PC-3 (cell line): ENCODE results near the gene SNAPC1. TPM values are rescaled to one million over a fixed set of nuclear protein-coding genes. Genes with fewer than 3 reads are reported as not detected.

ENCODE experiments used
- ATAC-seq: fragments of 200-7000 bp; cut with Tn5 transposase; 2 replicates; pipeline ENCODE4 v1.9.1; 2020; ENCODE audit warnings: mild to moderate bottlenecking, moderate library complexity
- BruUV-seq: library from RNA; stranded (reverse); fragments of 400-500 nt; replicated peaks from 2 replicates; lab custom pipeline; 2021; lab: Mats Ljungman, UMichigan
- CTCF ChIA-PET: fragments of 300-600 bp; sonication (Branson Sonifier 250); formaldehyde crosslinking; loops from one replicate; lab custom pipeline; 2022; ENCODE audit warnings: antibody characterized with exemption; lab: Charles Lee
- POLR2A ChIA-PET: fragments of 300-600 bp; sonication (Branson Sonifier 250); formaldehyde crosslinking; loops from one replicate; lab custom pipeline; 2022; ENCODE audit warnings: antibody characterized with exemption; ENCODE audit not compliant: unreplicated experiment; lab: Charles Lee
- DNase-seq: peaks from one replicate; pipeline ENCODE4 v3.0.0-alpha.2; 2015
- H2AFZ ChIP-seq: fragments of 300-600 bp; sonication (generic); 2 replicates; pipeline ENCODE4 v1.6.0; 2016; ENCODE audit warnings: antibody characterized with exemption, low read length
- H3F3A ChIP-seq: fragments of 300-600 bp; sonication (generic); one replicate; pipeline ENCODE4 v1.6.0; 2017; ENCODE audit warnings: antibody characterized with exemption, low read length, control low read depth, mild to moderate bottlenecking; ENCODE audit not compliant: unreplicated experiment
- H3K27ac ChIP-seq: fragments of 300-600 bp; sonication (generic); 2 replicates; pipeline ENCODE4 v1.5.1; 2016; ENCODE audit warnings: mild to moderate bottlenecking, low read length
- H3K27me3 ChIP-seq: fragments of 300-600 bp; sonication (generic); 2 replicates; pipeline ENCODE4 v1.6.1; 2016; ENCODE audit warnings: low read length, mixed read lengths
- H3K36me3 ChIP-seq: fragments of 300-600 bp; sonication (generic); 2 replicates; pipeline ENCODE4 v1.6.1; 2016; ENCODE audit warnings: low read depth, mixed run types, low read length, mixed read lengths
- H3K4me1 ChIP-seq: fragments of 300-600 bp; sonication (generic); 2 replicates; pipeline ENCODE4 v1.5.1; 2016; ENCODE audit warnings: low read length; ENCODE audit not compliant: insufficient read depth
- H3K4me2 ChIP-seq: fragments of 300-600 bp; sonication (generic); 2 replicates; pipeline ENCODE4 v1.6.0; 2016; ENCODE audit warnings: low read length
- H3K4me3 ChIP-seq: fragments of 300-600 bp; sonication (generic); 2 replicates; pipeline ENCODE4 v1.5.1; 2016; ENCODE audit warnings: mild to moderate bottlenecking, low read length, mixed read lengths
- H3K79me2 ChIP-seq: fragments of 300-600 bp; sonication (generic); 2 replicates; pipeline ENCODE4 v1.6.1; 2017; ENCODE audit warnings: low read length, mixed read lengths
- H3K9ac ChIP-seq: fragments of 300-600 bp; sonication (generic); 2 replicates; pipeline ENCODE4 v1.6.0; 2016; ENCODE audit warnings: mild to moderate bottlenecking, low read length
- H3K9me2 ChIP-seq: fragments of 300-600 bp; sonication (generic); replicated peaks from 2 replicates; pipeline ENCODE4 v1.6.1; 2016; ENCODE audit warnings: mixed run types, low read length, mixed read lengths
- H3K9me3 ChIP-seq: fragments of 300-600 bp; sonication (generic); 2 replicates; pipeline ENCODE4 v1.6.1; 2016; ENCODE audit warnings: low read length, mixed read lengths
- H4K20me1 ChIP-seq: fragments of 300-600 bp; sonication (generic); 2 replicates; pipeline ENCODE4 v1.6.1; 2016; ENCODE audit warnings: low read length, mixed read lengths
- EZH2 ChIP-seq: fragments of 300-600 bp; sonication (generic); IDR thresholded peaks from one replicate; pipeline ENCODE4 v1.6.1; 2017; ENCODE audit warnings: antibody characterized with exemption, mild to moderate bottlenecking, low read length; ENCODE audit not compliant: unreplicated experiment
- EZH2phosphoT487 ChIP-seq: fragments of 300-600 bp; sonication (generic); IDR thresholded peaks from 2 replicates; pipeline ENCODE4 v1.6.1; 2018; ENCODE audit warnings: mild to moderate bottlenecking, antibody characterized with exemption, low read length, borderline replicate concordance
- intact Hi-C: fragments of 100-400 bp; cut with micrococcal nuclease; formaldehyde crosslinking; loops from 2 replicates; pipeline ENCODE4 v1.9.0; 2023
- total RNA-seq: library from RNA; depleted of rRNA; stranded (reverse); fragments of >200 nt; gene quantifications from 2 replicates; pipeline ENCODE4 v1.2.3, GENCODE V29; 2014
- TF ChIP-seq, protein P1 (sequence below): fragments of 300-600 bp; sonication (generic); conservative IDR thresholded peaks from 2 replicates; pipeline ENCODE4 v1.5.1; 2017; ENCODE audit warnings: antibody characterized with exemption, low read depth, mild to moderate bottlenecking, low read length

Gene SNAPC1
- total RNA-seq, 1 experiment from 2014 or later, result 26.7 TPM

DNA sequence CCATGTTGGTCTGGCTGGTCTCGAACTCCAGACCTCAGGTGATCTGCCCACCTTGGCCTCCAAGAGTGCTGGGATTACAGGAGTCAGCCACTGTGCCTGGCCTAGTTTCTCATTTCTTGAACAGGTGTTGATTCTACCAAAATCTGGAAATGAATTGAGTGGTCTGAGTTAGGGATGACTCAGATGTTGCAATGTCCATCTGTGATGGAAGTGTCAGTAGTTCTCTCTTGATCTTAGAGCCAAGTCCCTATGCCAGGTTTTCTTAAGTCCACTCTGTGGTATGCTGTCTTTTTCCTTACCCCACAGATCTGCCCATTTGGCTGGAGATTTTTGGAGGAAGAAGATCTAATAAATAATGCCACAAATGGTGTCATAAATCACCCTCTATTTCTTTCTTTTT is 12.6 kb downstream of the SNAPC1 start:
- Histone ChIP-seq H3K79me2 (peaks cover 43% of the 10 kb centered on the region), H3K27me3 (no peaks in the 10 kb centered on the region), H3K9ac (no peak overlapping the region), H3K4me1 (peaks cover 4% of the 10 kb centered on the region; the same call in 1 of the 2 replicates), H3K4me2 (no peak overlapping the region), H3K9me2 (no peaks in the 10 kb centered on the region), H3K4me3 (no peak overlapping the region), H3K36me3 (peaks cover 81% of the 10 kb centered on the region), H3K27ac (no peak overlapping the region), H3F3A (peaks cover 5% of the 10 kb centered on the region), H3K9me3 (no peaks in the 10 kb centered on the region), H2AFZ (no peak overlapping the region), H4K20me1 (0 out of 2 replicates have a peak, but pooled peaks cover 4% of the 10 kb centered on the region)
- no TSS peak for BruUV-seq
- TF ChIP-seq EZH2 (no peak), EZH2phosphoT487 (no peak)
- TF ChIP-seq, protein P1, sequence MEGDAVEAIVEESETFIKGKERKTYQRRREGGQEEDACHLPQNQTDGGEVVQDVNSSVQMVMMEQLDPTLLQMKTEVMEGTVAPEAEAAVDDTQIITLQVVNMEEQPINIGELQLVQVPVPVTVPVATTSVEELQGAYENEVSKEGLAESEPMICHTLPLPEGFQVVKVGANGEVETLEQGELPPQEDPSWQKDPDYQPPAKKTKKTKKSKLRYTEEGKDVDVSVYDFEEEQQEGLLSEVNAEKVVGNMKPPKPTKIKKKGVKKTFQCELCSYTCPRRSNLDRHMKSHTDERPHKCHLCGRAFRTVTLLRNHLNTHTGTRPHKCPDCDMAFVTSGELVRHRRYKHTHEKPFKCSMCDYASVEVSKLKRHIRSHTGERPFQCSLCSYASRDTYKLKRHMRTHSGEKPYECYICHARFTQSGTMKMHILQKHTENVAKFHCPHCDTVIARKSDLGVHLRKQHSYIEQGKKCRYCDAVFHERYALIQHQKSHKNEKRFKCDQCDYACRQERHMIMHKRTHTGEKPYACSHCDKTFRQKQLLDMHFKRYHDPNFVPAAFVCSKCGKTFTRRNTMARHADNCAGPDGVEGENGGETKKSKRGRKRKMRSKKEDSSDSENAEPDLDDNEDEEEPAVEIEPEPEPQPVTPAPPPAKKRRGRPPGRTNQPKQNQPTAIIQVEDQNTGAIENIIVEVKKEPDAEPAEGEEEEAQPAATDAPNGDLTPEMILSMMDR, result no peak
- ChIA-PET CTCF (no interaction called here), POLR2A (no interaction called here)
- intact Hi-C loops, result no loop called here
- DNase-seq, result peak; percentile 35
- ATAC-seq, result peak; percentile 60

DNA sequence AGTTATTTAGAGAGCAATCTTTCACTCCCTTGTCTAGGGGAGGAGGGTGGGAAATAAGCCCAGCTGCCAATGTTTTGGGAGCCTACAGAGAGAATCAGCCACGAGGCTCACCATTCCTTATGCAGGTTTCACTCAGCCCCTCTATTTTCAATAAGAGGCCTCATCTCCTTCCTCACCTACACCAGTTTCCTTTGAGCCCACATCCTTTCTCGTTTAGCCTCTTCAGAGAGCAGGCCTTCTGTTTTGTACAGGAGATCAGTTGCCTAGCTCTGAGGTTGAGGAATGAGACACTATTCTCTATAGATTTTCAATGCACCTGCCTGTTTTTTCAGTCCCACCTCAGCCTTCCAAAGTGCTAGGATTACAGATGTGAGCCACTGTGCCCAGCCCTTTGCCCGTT is 17.9 kb downstream of the SNAPC1 start:
- POLR2A ChIA-PET, result no interaction called here
- DNase-seq, result no peak
- CTCF ChIA-PET, result no interaction called here
- Histone ChIP-seq H3K9ac (no peak overlapping the region), H2AFZ (no peak overlapping the region), H3K79me2 (peaks cover 12% of the 10 kb centered on the region), H3K4me1 (peaks cover 4% of the 10 kb centered on the region; the same call in 1 of the 2 replicates), H3K9me2 (no peaks in the 10 kb centered on the region), H3K4me3 (no peak overlapping the region), H3K27me3 (no peaks in the 10 kb centered on the region), H3F3A (peaks cover 9% of the 10 kb centered on the region), H3K9me3 (no peaks in the 10 kb centered on the region), H3K36me3 (peaks cover 82% of the 10 kb centered on the region), H3K4me2 (no peak overlapping the region), H4K20me1 (no peaks in the 10 kb centered on the region), H3K27ac (no peak overlapping the region)
- intact Hi-C loops, result no loop called here
- no TSS peak for BruUV-seq
- ATAC-seq, result no peak
- TF ChIP-seq EZH2phosphoT487 (no peak), EZH2 (no peak)
- TF ChIP-seq, protein P1, result no peak

DNA sequence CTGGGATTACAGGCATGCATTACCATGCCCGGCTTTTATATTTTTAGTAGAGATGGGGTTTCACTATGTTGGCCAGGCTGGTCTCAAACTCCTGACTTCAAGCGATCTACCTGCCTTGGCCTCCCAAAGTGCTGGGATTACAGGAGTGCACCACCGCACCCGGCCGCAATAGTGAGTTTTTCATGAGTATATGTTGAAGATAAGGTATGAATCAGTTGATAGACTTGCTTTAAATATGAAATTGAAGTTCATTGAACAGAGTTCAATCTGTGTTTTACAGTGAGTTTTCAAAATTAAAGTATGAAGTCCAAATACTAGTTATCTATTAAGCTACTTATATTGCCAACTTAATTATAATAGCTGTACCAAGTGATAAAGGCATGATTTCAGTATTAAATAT is 35.1 kb downstream of the SNAPC1 start:
- DNase-seq (no peak), ATAC-seq (no peak)
- CTCF ChIA-PET, result interaction anchor here (0.6 kb wide), 1 partner anchor 510 kb away, joined by 5 read pairs; no protein-coding TSS in a partner anchor
- no peak overlapping the region for H3K27ac ChIP-seq
- TF ChIP-seq EZH2 (no peak), EZH2phosphoT487 (no peak)
- TF ChIP-seq, protein P1, result no peak
- H3K79me2 ChIP-seq, result no peaks in the 10 kb centered on the region
- H3K9me2 ChIP-seq, result no peaks in the 10 kb centered on the region
- POLR2A ChIA-PET, result interaction anchor here (0.6 to 0.7 kb wide), 2 partner anchors 341 to 528 kb away, joined by 3 to 15 read pairs; no protein-coding TSS in a partner anchor
- no peaks in the 10 kb centered on the region for H4K20me1 ChIP-seq
- no peaks in the 10 kb centered on the region for H3K9me3 ChIP-seq
- no peak overlapping the region for H3K9ac ChIP-seq
- intact Hi-C loops, result no loop called here
- H3K4me1 ChIP-seq, result no peaks in the 10 kb centered on the region
- no peaks in the 10 kb centered on the region for H3K27me3 ChIP-seq
- H3K4me2 ChIP-seq, result no peak overlapping the region
- no peak overlapping the region for H3K4me3 ChIP-seq
- H3K36me3 ChIP-seq, result peaks cover 27% of the 10 kb centered on the region
- H3F3A ChIP-seq, result no peaks in the 10 kb centered on the region
- H2AFZ ChIP-seq, result no peak overlapping the region
- BruUV-seq, result no TSS peak
